WTC11 (cell line): ENCODE data around the gene GPR150. TPM values are rescaled to one million over a fixed set of nuclear protein-coding genes. Genes with fewer than 3 reads are reported as not detected.

Experiments
- ATAC-seq: fragments of 200-7000 bp; cut with Tn5 transposase; 2 replicates; pipeline ENCODE4 v1.10.0; 2021; ENCODE audit warnings: mild to moderate bottlenecking, moderate library complexity
- CTCF ChIA-PET: fragments of 300-600 bp; sonication (Branson Sonifier 250); formaldehyde crosslinking; loops from one replicate; lab custom pipeline; 2021; ENCODE audit warnings: antibody characterized with exemption; lab: Charles Lee
- POLR2A ChIA-PET: fragments of 350-600 bp; sonication (Branson Sonifier 250); formaldehyde crosslinking; loops from one replicate; lab custom pipeline; 2021; ENCODE audit warnings: antibody characterized with exemption; lab: Charles Lee
- DNase-seq: peaks from one replicate; pipeline ENCODE4 v3.0.0; 2021; ENCODE audit warnings: low spot score
- H3K27ac Mint-ChIP-seq: 2 replicates; pipeline ENCODE4 v1.8.0; 2021; ENCODE audit warnings: mixed read lengths
- H3K27me3 Mint-ChIP-seq: 2 replicates; pipeline ENCODE4 v1.8.0; 2021; ENCODE audit warnings: low read depth, mild to moderate bottlenecking, moderate library complexity, mixed read lengths
- H3K36me3 Mint-ChIP-seq: 2 replicates; pipeline ENCODE4 v1.8.0; 2021; ENCODE audit warnings: mixed read lengths
- H3K4me1 Mint-ChIP-seq: 2 replicates; pipeline ENCODE4 v1.8.0; 2022; ENCODE audit warnings: mixed read lengths
- H3K4me3 Mint-ChIP-seq: 2 replicates; pipeline ENCODE4 v1.8.0; 2021; ENCODE audit warnings: mild to moderate bottlenecking, moderate library complexity, mixed read lengths
- H3K9me3 Mint-ChIP-seq: 2 replicates; pipeline ENCODE4 v1.8.0; 2021; ENCODE audit warnings: mixed read lengths
- ATF6 ChIP-seq: sonication (generic); formaldehyde crosslinking; IDR thresholded peaks from 2 replicates; pipeline ENCODE4 v1.8.1; 2023; ENCODE audit warnings: mild to moderate bottlenecking, missing genetic modification reagents
- ELF4 ChIP-seq: sonication (generic); formaldehyde crosslinking; IDR thresholded peaks from 2 replicates; pipeline ENCODE4 v1.8.1; 2022; ENCODE audit warnings: low read depth, mild to moderate bottlenecking, moderate library complexity, missing genetic modification reagents
- EMX1 ChIP-seq: fragments of 250-450 bp; sonication (Bioruptor Pico); IDR thresholded peaks from 2 replicates; pipeline ENCODE4 v1.8.0; 2021; ENCODE audit warnings: mild to moderate bottlenecking
- FOXJ3 ChIP-seq: sonication (generic); formaldehyde crosslinking; IDR thresholded peaks from 2 replicates; pipeline ENCODE4 v1.9.0; 2021; ENCODE audit warnings: missing genetic modification reagents, mild to moderate bottlenecking, borderline replicate concordance
- GRHL2 ChIP-seq: fragments of 250-450 bp; sonication (Bioruptor Pico); IDR thresholded peaks from 2 replicates; pipeline ENCODE4 v1.8.0; 2022; ENCODE audit warnings: mild to moderate bottlenecking, moderate library complexity; ENCODE audit not compliant: insufficient replicate concordance, severe bottlenecking
- GTF2I ChIP-seq: fragments of 250-450 bp; sonication (Bioruptor Pico); conservative IDR thresholded peaks from 2 replicates; pipeline ENCODE4 v1.4.0; 2021; ENCODE audit warnings: mild to moderate bottlenecking
- HMGXB4 ChIP-seq: sonication (generic); formaldehyde crosslinking; IDR thresholded peaks from 2 replicates; pipeline ENCODE4 v1.8.1; 2023; ENCODE audit warnings: mild to moderate bottlenecking, moderate library complexity, missing genetic modification reagents
- MXD4 ChIP-seq: fragments of 250-450 bp; sonication (Bioruptor Pico); IDR thresholded peaks from 2 replicates; pipeline ENCODE4 v1.8.0; 2021; ENCODE audit warnings: mild to moderate bottlenecking, moderate library complexity, borderline replicate concordance
- MYBL2 ChIP-seq: sonication (generic); formaldehyde crosslinking; IDR thresholded peaks from 2 replicates; pipeline ENCODE4 v1.8.1; 2023; ENCODE audit warnings: mild to moderate bottlenecking, moderate library complexity, missing genetic modification reagents
- OVOL2 ChIP-seq: fragments of 250-450 bp; sonication (Bioruptor Pico); IDR thresholded peaks from 2 replicates; pipeline ENCODE4 v1.9.0; 2021; ENCODE audit warnings: mild to moderate bottlenecking, borderline replicate concordance
- PREB ChIP-seq: sonication (generic); formaldehyde crosslinking; IDR thresholded peaks from 2 replicates; pipeline ENCODE4 v1.8.1; 2022; ENCODE audit warnings: mild to moderate bottlenecking, missing genetic modification reagents, moderate library complexity, borderline replicate concordance
- RELA ChIP-seq: sonication (generic); formaldehyde crosslinking; IDR thresholded peaks from 2 replicates; pipeline ENCODE4 v1.8.1; 2022; ENCODE audit warnings: missing genetic modification reagents, mild to moderate bottlenecking, borderline replicate concordance
- SMAD4 ChIP-seq: sonication (generic); formaldehyde crosslinking; IDR thresholded peaks from 2 replicates; pipeline ENCODE4 v1.8.0; 2022; ENCODE audit warnings: mild to moderate bottlenecking, missing genetic modification reagents
- TEAD1 ChIP-seq: sonication (generic); formaldehyde crosslinking; IDR thresholded peaks from 2 replicates; pipeline ENCODE4 v1.8.0; 2022; ENCODE audit warnings: mild to moderate bottlenecking, missing genetic modification reagents
- TEAD4 ChIP-seq: sonication (generic); formaldehyde crosslinking; IDR thresholded peaks from 2 replicates; pipeline ENCODE4 v1.8.0; 2022; ENCODE audit warnings: mild to moderate bottlenecking, missing genetic modification reagents
- ZBTB43 ChIP-seq: sonication (generic); formaldehyde crosslinking; IDR thresholded peaks from 2 replicates; pipeline ENCODE4 v1.8.1; 2023; ENCODE audit warnings: mild to moderate bottlenecking, missing genetic modification reagents
- ZNF121 ChIP-seq: sonication (generic); formaldehyde crosslinking; IDR thresholded peaks from 2 replicates; pipeline ENCODE4 v1.8.0; 2023; ENCODE audit warnings: missing genetic modification reagents
- ZNF138 ChIP-seq: sonication (generic); formaldehyde crosslinking; conservative IDR thresholded peaks from 2 replicates; pipeline ENCODE4 v1.8.1; 2022; ENCODE audit warnings: mild to moderate bottlenecking, moderate library complexity, missing genetic modification reagents
- ZNF219 ChIP-seq: sonication (generic); formaldehyde crosslinking; IDR thresholded peaks from 2 replicates; pipeline ENCODE4 v1.8.0; 2023; ENCODE audit warnings: missing genetic modification reagents, mild to moderate bottlenecking, borderline replicate concordance
- ZNF232 ChIP-seq: sonication (generic); formaldehyde crosslinking; IDR thresholded peaks from 2 replicates; pipeline ENCODE4 v1.8.0; 2022; ENCODE audit warnings: mild to moderate bottlenecking, missing genetic modification reagents
- ZNF317 ChIP-seq: sonication (generic); formaldehyde crosslinking; IDR thresholded peaks from 2 replicates; pipeline ENCODE4 v1.8.1; 2023; ENCODE audit warnings: low read depth, mild to moderate bottlenecking, moderate library complexity, missing genetic modification reagents, borderline replicate concordance
- ZNF416 ChIP-seq: fragments of 250-450 bp; sonication (Bioruptor Pico); IDR thresholded peaks from 2 replicates; pipeline ENCODE4 v1.9.0; 2021; ENCODE audit warnings: mild to moderate bottlenecking, inconsistent platforms
- ZNF423 ChIP-seq: fragments of 250-450 bp; sonication (Bioruptor Pico); IDR thresholded peaks from 2 replicates; pipeline ENCODE4 v2.1.2; 2022; ENCODE audit warnings: mild to moderate bottlenecking, moderate library complexity
- ZNF425 ChIP-seq: fragments of 250-450 bp; sonication (Bioruptor Pico); conservative IDR thresholded peaks from 2 replicates; pipeline ENCODE4 v1.9.0; 2021; ENCODE audit warnings: mild to moderate bottlenecking
- total RNA-seq: library from RNA; stranded (reverse); gene quantifications from 3 replicates; pipeline ENCODE4 v1.2.3, GENCODE V29; 2021

The GPR150 gene
- total RNA-seq, 1 experiment from 2014 or later, result 0.13 TPM

- peak; percentile 6 for ATAC-seq
- DNase-seq, result no peak
- POLR2A ChIA-PET, result no interaction called here
- Mint-ChIP-seq H3K4me3 (peak overlapping the region; percentile 80), H3K36me3 (peaks cover 3% of the 10 kb centered on the region; the same call in 1 of the 2 replicates), H3K4me1 (peaks cover 18% of the 10 kb centered on the region), H3K27me3 (peaks cover 64% of the 10 kb centered on the region), H3K9me3 (peaks cover 8% of the 10 kb centered on the region), H3K27ac (no peak overlapping the region)
- CTCF ChIA-PET, result no interaction called here
- TF ChIP-seq ATF6 (no peak), ZNF138 (CRISPR knock-in tag) (no peak), GTF2I (CRISPR knock-in tag) (no peak), RELA (CRISPR knock-in tag) (no peak), ZNF423 (CRISPR knock-in tag) (peak; percentile 54), EMX1 (no peak), ZNF219 (CRISPR knock-in tag) (no peak), GRHL2 (CRISPR knock-in tag) (no peak), ZBTB43 (0 out of 2 replicates have a peak, but pooled peaks have one; percentile 12), ELF4 (no peak)
Observed at GRCh38 chr5:95619514-95620029, 315 bp upstream of the GPR150 start.

GRCh38 chr5:95620870-95621838 is 1.3 kb downstream of the GPR150 start:
- Mint-ChIP-seq H3K27ac (no peak overlapping the region), H3K27me3 (peaks cover 64% of the 10 kb centered on the region), H3K36me3 (no peaks in the 10 kb centered on the region; the same call in 1 of the 2 replicates), H3K9me3 (peaks cover 9% of the 10 kb centered on the region), H3K4me1 (peaks cover 25% of the 10 kb centered on the region), H3K4me3 (peak overlapping the region; percentile 63)
- DNase-seq (peak; percentile 60), ATAC-seq (peak; percentile 57)
- ChIA-PET CTCF (no interaction called here), POLR2A (no interaction called here)
- no peak for TF ChIP-seq FOXJ3 (CRISPR knock-in tag)
- no peak for TF ChIP-seq ZNF121 (CRISPR knock-in tag)
- TF ChIP-seq MYBL2 (CRISPR knock-in tag), result no peak
- no peak for TF ChIP-seq ZNF425 (CRISPR knock-in tag)
- no peak for TF ChIP-seq MXD4 (CRISPR knock-in tag)
- no peak for TF ChIP-seq OVOL2
- 0 out of 2 replicates have a peak, but pooled peaks have one; percentile 71 for TF ChIP-seq SMAD4
- peak; percentile 87 for TF ChIP-seq TEAD4 (CRISPR knock-in tag)
- TF ChIP-seq PREB (CRISPR knock-in tag), result no peak
- TF ChIP-seq ZNF416 (CRISPR knock-in tag), result 0 out of 2 replicates have a peak, but pooled peaks have one; percentile 55
- peak; percentile 93 for TF ChIP-seq ELF4
- peak; percentile 81; the same call in 1 of the 2 replicates for TF ChIP-seq TEAD1 (CRISPR knock-in tag)
- no peak for TF ChIP-seq ZNF317
- no peak; the same call in 1 of the 2 replicates for TF ChIP-seq ZNF232 (CRISPR knock-in tag)
- TF ChIP-seq HMGXB4 (CRISPR knock-in tag), result peak; percentile 51; the same call in 1 of the 2 replicates
